Left lung (tissue), 10 donors: ENCODE results near the gene NCCRP1. TPM values are rescaled to one million over a fixed set of nuclear protein-coding genes. Genes with fewer than 3 reads are reported as not detected.
"Not testable (repeated sequence)": the region's sequence is repeated elsewhere in the genome, so short reads cannot be mapped to it uniquely, and the experiment has no call there.

Experiments used
- ATAC-seq: fragments of 200-7000 bp; cut with Tn5 transposase; one replicate; pipeline ENCODE4 v1.9.1; 2020; ENCODE audit warnings: moderate library complexity
- DNase-seq, 4 donors: peaks; one replicate each; pipeline ENCODE4 v3.0.0-alpha.2; 2013 to 2020
- H3K27ac ChIP-seq, 2 donors: fragments of 200-600 bp; sonication (generic) in 1 of 2; one replicate each; pipeline versions ENCODE4 v1.5.0 to v1.8.0; 2020 to 2021
- H3K27me3 ChIP-seq, 2 donors: fragments of 200-600 bp; sonication (generic) in 1 of 2; one replicate each; pipeline versions ENCODE4 v1.5.0 to v1.8.0; 2020 to 2021
- H3K36me3 ChIP-seq, 2 donors: fragments of 200-600 bp; sonication (generic) in 1 of 2; one replicate each; pipeline versions ENCODE4 v1.5.0 to v1.8.0; 2020 to 2021
- H3K4me1 ChIP-seq, 2 donors: fragments of 200-600 bp; one replicate each; pipeline ENCODE4 v1.8.0; 2021
- H3K4me3 ChIP-seq, 2 donors: fragments of 200-600 bp; sonication (generic) in 1 of 2; one replicate each; pipeline versions ENCODE4 v1.5.0 to v1.8.0; 2020 to 2021; ENCODE audit warnings: mild to moderate bottlenecking in 1 of 2
- H3K9me3 ChIP-seq, 2 donors: fragments of 200-600 bp; sonication (generic) in 1 of 2; one replicate each; pipeline versions ENCODE4 v1.5.0 to v1.8.0; 2020 to 2021
- CTCF ChIP-seq, 2 donors: fragments of 200-600 bp; sonication (generic) in 1 of 2; IDR thresholded peaks; one replicate each; pipeline versions ENCODE4 v1.5.0 to v1.8.0; 2021; ENCODE audit warnings: antibody characterized with exemption in 2 of 2
- intact Hi-C, 2 donors: fragments of 100-400 bp; cut with DNase I; formaldehyde crosslinking; loops; one replicate each; pipeline versions ENCODE4 v1.11.2 to v1.14.2; 2022
- polyA plus RNA-seq, 6 donors: library from polyadenylated mRNA; unstranded; fragments of 120-200 nt; gene quantifications; one replicate each; pipeline ENCODE4 v1.2.1, GENCODE V29; 2013; ENCODE audit not compliant: insufficient read length in 6 of 6
- total RNA-seq, 2 donors: library from RNA; stranded (reverse); fragmentation: NEBNext Ultra II Directional; extraction: Animal tissue kit (Norgen Biotek cat#: 25700); gene quantifications; one replicate each; pipeline ENCODE4 v1.2.1, GENCODE V29; 2021
- donor health status: DM: no; HTN: yes; CAD: no.
- donor health status: DM: no; HTN: no; CAD: no.

Gene NCCRP1
- total and polyA plus RNA-seq, 8 donors, result 0.17 to 0.30 (median 0.22) TPM; not detected in 2

- no peak for TF ChIP-seq CTCF (IDR thresholded peaks at IDR 0.05)
- intact Hi-C loops, result no loop called here
- Histone ChIP-seq H3K36me3 (no peaks in the 10 kb centered on the region), H3K27me3 (peaks cover 0 to 34% of the 10 kb centered on the region in 2 donors), H3K9me3 (no peaks in the 10 kb centered on the region), H3K4me3 (no peak overlapping the region), H3K27ac (no peak overlapping the region), H3K4me1 (peaks cover 0 to 7% of the 10 kb centered on the region in 2 donors)
- DNase-seq (peak in 3 of 4 donors; percentile 37 to 89 (median 78)), ATAC-seq (peak; percentile 99)
These were observed 40.7 kb downstream of the NCCRP1 start for GRCh38 chr19:39237200-39238184.

- Histone ChIP-seq H3K27me3 (peaks cover 0 to 32% of the 10 kb centered on the region in 2 donors), H3K27ac (no peak overlapping the region), H3K36me3 (no peaks in the 10 kb centered on the region), H3K4me3 (no peak overlapping the region), H3K4me1 (peaks cover 0 to 7% of the 10 kb centered on the region in 2 donors), H3K9me3 (no peaks in the 10 kb centered on the region)
- ATAC-seq (no peak), DNase-seq (no peak)
- intact Hi-C loops, result no loop called here
- no peak for TF ChIP-seq CTCF (IDR thresholded peaks at IDR 0.05)
These were observed 41.4 kb downstream of the NCCRP1 start for GRCh38 chr19:39238209-39238608.

GRCh38 chr19:39238944-39239343 lies 42.2 kb downstream of the NCCRP1 start:
- Histone ChIP-seq H3K27ac (no peak overlapping the region), H3K4me1 (peaks cover 0 to 7% of the 10 kb centered on the region in 2 donors), H3K4me3 (no peak overlapping the region), H3K9me3 (no peaks in the 10 kb centered on the region), H3K27me3 (peaks cover 0 to 38% of the 10 kb centered on the region in 2 donors), H3K36me3 (no peaks in the 10 kb centered on the region)
- TF ChIP-seq CTCF (IDR thresholded peaks at IDR 0.05), result no peak
- DNase-seq (no peak), ATAC-seq (no peak)
- intact Hi-C loops, result no loop called here

- DNase-seq, result no peak
- ATAC-seq, result no peak
- Histone ChIP-seq H3K4me3 (no peak overlapping the region), H3K9me3 (no peaks in the 10 kb centered on the region), H3K4me1 (peaks cover 0 to 7% of the 10 kb centered on the region in 2 donors), H3K27ac (no peak overlapping the region), H3K27me3 (peaks cover 0 to 46% of the 10 kb centered on the region in 2 donors), H3K36me3 (no peaks in the 10 kb centered on the region)
- intact Hi-C loops, result no loop called here
- no peak for TF ChIP-seq CTCF (IDR thresholded peaks at IDR 0.05)
These were observed 43.7 kb downstream of the NCCRP1 start for GRCh38 chr19:39240421-39240820.

- H3K4me3 ChIP-seq, DNase-seq, ATAC-seq, H3K4me1 ChIP-seq, H3K36me3 ChIP-seq, H3K9me3 ChIP-seq, H3K27ac ChIP-seq, intact Hi-C loops: not testable (repeated sequence)
- peaks cover 18 to 54% of the 10 kb centered on the region in 2 donors for H3K27me3 ChIP-seq
These were observed 47.0 kb downstream of the NCCRP1 start for GRCh38 chr19:39243741-39244140.

GRCh38 chr19:39244410-39245100 lies 47.8 kb downstream of the NCCRP1 start, which contains the start of gene IFNL3:
Gene IFNL3, minus strand, starts transcription at chr19:39245006. Its CDS starts 39 bp downstream, at chr19:39244967.
- intact Hi-C loops, H3K36me3 ChIP-seq, ATAC-seq, H3K9me3 ChIP-seq, H3K4me1 ChIP-seq, DNase-seq, H3K27ac ChIP-seq, H3K4me3 ChIP-seq: not testable (repeated sequence)
- peaks cover 18 to 62% of the 10 kb centered on the region in 2 donors for H3K27me3 ChIP-seq

- H3K4me1 ChIP-seq, H3K27ac ChIP-seq, H3K9me3 ChIP-seq, DNase-seq, intact Hi-C loops, H3K36me3 ChIP-seq, H3K4me3 ChIP-seq: not testable (repeated sequence)
- H3K27me3 ChIP-seq, result peaks cover 22 to 68% of the 10 kb centered on the region in 2 donors
- ATAC-seq, result peak; percentile 29
These were observed 48.4 kb downstream of the NCCRP1 start for GRCh38 chr19:39245166-39245565.
